AML-193 (cell line): ENCODE results near the gene RBBP6.
"Not testable (repeated sequence)": the region's sequence is repeated elsewhere in the genome, so short reads cannot be mapped to it uniquely, and the experiment has no call there.

Source experiments
- DNase-seq, 2 experiments: peaks; one replicate each; lab custom pipeline; 2025; lab: John Stamatoyannopoulos, UW

Gene RBBP6

GRCh38 chr16:24568392-24568791, 29.0 kb downstream of the RBBP6 start:
- no peak for DNase-seq

- DNase-seq = no peak
These were observed 31.7 kb downstream of the RBBP6 start for GRCh38 chr16:24571096-24571495.

GRCh38 chr16:24572069-24572468, 32.7 kb downstream of the RBBP6 start:
- DNase-seq = no peak

GRCh38 chr16:24573141-24573540, 33.8 kb downstream of the RBBP6 start:
- DNase-seq = no peak

- DNase-seq = not testable (repeated sequence)
These were observed 35.4 kb downstream of the RBBP6 start for GRCh38 chr16:24574515-24575485.

- not testable (repeated sequence) for DNase-seq
These were observed 36.4 kb downstream of the RBBP6 start for GRCh38 chr16:24575791-24576190.

- DNase-seq = no peak
These were observed 37.8 kb downstream of the RBBP6 start for GRCh38 chr16:24577167-24577566.

- peak in 1 of 2 experiments; percentile 16 for DNase-seq
These were observed 41.3 kb downstream of the RBBP6 start for GRCh38 chr16:24580665-24581064.

GRCh38 chr16:24583494-24583893, 44.1 kb downstream of the RBBP6 start:
- no peak for DNase-seq

GRCh38 chr16:24589997-24590396, 50.6 kb downstream of the RBBP6 start:
- DNase-seq = no peak

GRCh38 chr16:24598777-24599437, 59.5 kb downstream of the RBBP6 start:
- DNase-seq = no peak

- DNase-seq = no peak
These were observed 70.0 kb downstream of the RBBP6 start for GRCh38 chr16:24609417-24609739.

- no peak for DNase-seq
These were observed 70.5 kb downstream of the RBBP6 start for GRCh38 chr16:24609740-24610415.

- no peak for DNase-seq
These were observed 71.0 kb downstream of the RBBP6 start for GRCh38 chr16:24610416-24610755.

GRCh38 chr16:24611310-24611709, 71.9 kb downstream of the RBBP6 start:
- DNase-seq = no peak

GRCh38 chr16:24612656-24613055, 73.3 kb downstream of the RBBP6 start:
- DNase-seq = no peak

- not testable (repeated sequence) for DNase-seq
These were observed 73.9 kb downstream of the RBBP6 start for GRCh38 chr16:24613267-24613666.

- no peak for DNase-seq
These were observed 78.1 kb downstream of the RBBP6 start for GRCh38 chr16:24617502-24617901.
